ENCODE results near the gene GLT6D1.

GRCh38 chr9:135586601-135587109, 52.7 kb downstream of the GLT6D1 start:
- TF ChIP-seq CTCF (conservative IDR thresholded peaks at IDR 0.05; ENCODE audit: low read length) (no peak), EZH2phosphoT487 (IDR thresholded peaks at IDR 0.05; ENCODE audit: borderline replicate concordance, low read depth, low read length) (no peak)

Data from OCI-LY7 (cell line).